Activated B cell treated with CpG ODN at 0.5 μM for 24 hours (primary cell): Measurements from ENCODE around the gene COX7C. TPM values are rescaled to one million over a fixed set of nuclear protein-coding genes. Genes with fewer than 3 reads are reported as not detected.

Experiments used
- ATAC-seq: fragments of 200-7000 bp; cut with Tn5 transposase; one replicate; pipeline ENCODE4 v1.10.0; 2021; ENCODE audit warnings: low read depth, mild to moderate bottlenecking, moderate library complexity
- CTCF ChIA-PET: fragments of 350-600 bp; sonication (Branson Sonifier 250); formaldehyde crosslinking; loops from one replicate; lab custom pipeline; 2021; ENCODE audit warnings: antibody characterized with exemption; lab: Charles Lee
- POLR2A ChIA-PET: fragments of 350-600 bp; sonication (Branson Sonifier 250); formaldehyde crosslinking; loops from one replicate; lab custom pipeline; 2021; ENCODE audit warnings: antibody characterized with exemption; lab: Charles Lee
- DNase-seq: peaks from one replicate; pipeline ENCODE4 v3.0.0; 2022
- H3K27ac Mint-ChIP-seq: one replicate; pipeline ENCODE4 v1.8.0; 2020; ENCODE audit warnings: mixed read lengths
- H3K27me3 Mint-ChIP-seq: one replicate; pipeline ENCODE4 v1.8.0; 2021; ENCODE audit warnings: mixed read lengths
- H3K36me3 Mint-ChIP-seq: one replicate; pipeline ENCODE4 v1.8.0; 2021; ENCODE audit warnings: low read depth, mixed read lengths
- H3K4me1 Mint-ChIP-seq: one replicate; pipeline ENCODE4 v1.8.0; 2021; ENCODE audit warnings: mixed read lengths
- H3K4me3 Mint-ChIP-seq: one replicate; pipeline ENCODE4 v1.8.0; 2020; ENCODE audit warnings: mild to moderate bottlenecking, mixed read lengths
- H3K9me3 Mint-ChIP-seq: one replicate; pipeline ENCODE4 v1.8.0; 2020; ENCODE audit warnings: mixed read lengths
- intact Hi-C: fragments of 100-400 bp; cut with micrococcal nuclease; formaldehyde crosslinking; loops from one replicate; pipeline ENCODE4 v1.15.1; 2024
- total RNA-seq: library from RNA; stranded (reverse); gene quantifications from 2 replicates; pipeline ENCODE4 v1.2.3, GENCODE V29; 2022
- TF ChIP-seq, protein P1 (sequence below): fragments of 200-600 bp; IDR thresholded peaks from one replicate; pipeline ENCODE4 v1.8.0; 2022; ENCODE audit warnings: antibody characterized with exemption, mild to moderate bottlenecking

Gene COX7C
- total RNA-seq, 1 donor from 2014 or later: 486 TPM

DNA sequence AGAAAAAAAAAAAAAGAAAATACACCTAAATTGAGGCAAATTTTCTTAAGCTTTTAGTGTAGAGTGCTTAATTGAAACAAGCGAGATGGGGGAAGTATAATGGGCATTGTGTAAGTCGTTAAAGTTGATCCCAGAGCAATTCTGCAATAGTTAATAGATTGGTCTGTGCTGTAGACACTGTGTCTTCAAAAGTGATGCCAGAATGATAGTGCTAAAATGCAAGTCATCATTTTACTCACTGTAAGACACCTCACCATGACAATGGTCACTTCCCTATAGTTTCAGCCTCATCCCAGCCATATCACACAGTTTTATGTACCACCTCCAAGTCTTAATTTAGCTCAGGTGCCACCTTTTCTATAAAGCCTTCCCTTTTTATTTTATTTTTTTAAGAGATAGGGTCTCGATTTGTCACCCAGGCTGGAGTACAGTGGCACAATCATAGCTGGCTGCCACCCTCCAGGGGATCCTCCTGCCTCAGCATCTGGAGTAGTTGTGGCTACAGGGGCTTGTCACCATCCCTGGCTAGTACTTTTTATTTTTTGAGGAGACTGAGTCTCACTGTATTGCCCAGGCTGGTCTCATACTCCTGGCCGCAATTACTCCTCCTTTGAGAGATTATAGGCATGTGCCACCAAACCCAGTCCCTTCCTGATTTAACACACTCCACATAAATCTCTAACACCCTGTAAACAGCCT lies 6.2 kb downstream of the COX7C start:
- H3K27me3 Mint-ChIP-seq: peaks cover 9% of the 10 kb centered on the region
- CTCF ChIA-PET: no interaction called here
- H3K9me3 Mint-ChIP-seq: no peaks in the 10 kb centered on the region
- POLR2A ChIA-PET: no interaction called here
- H3K4me1 Mint-ChIP-seq: peaks cover 13% of the 10 kb centered on the region
- ATAC-seq (no peak), DNase-seq (no peak)
- TF ChIP-seq, protein P1, sequence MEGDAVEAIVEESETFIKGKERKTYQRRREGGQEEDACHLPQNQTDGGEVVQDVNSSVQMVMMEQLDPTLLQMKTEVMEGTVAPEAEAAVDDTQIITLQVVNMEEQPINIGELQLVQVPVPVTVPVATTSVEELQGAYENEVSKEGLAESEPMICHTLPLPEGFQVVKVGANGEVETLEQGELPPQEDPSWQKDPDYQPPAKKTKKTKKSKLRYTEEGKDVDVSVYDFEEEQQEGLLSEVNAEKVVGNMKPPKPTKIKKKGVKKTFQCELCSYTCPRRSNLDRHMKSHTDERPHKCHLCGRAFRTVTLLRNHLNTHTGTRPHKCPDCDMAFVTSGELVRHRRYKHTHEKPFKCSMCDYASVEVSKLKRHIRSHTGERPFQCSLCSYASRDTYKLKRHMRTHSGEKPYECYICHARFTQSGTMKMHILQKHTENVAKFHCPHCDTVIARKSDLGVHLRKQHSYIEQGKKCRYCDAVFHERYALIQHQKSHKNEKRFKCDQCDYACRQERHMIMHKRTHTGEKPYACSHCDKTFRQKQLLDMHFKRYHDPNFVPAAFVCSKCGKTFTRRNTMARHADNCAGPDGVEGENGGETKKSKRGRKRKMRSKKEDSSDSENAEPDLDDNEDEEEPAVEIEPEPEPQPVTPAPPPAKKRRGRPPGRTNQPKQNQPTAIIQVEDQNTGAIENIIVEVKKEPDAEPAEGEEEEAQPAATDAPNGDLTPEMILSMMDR: no peak
- no peak overlapping the region for H3K27ac Mint-ChIP-seq
- no peak overlapping the region for H3K4me3 Mint-ChIP-seq
- peaks cover 39% of the 10 kb centered on the region for H3K36me3 Mint-ChIP-seq
- intact Hi-C loops: no loop called here

DNA sequence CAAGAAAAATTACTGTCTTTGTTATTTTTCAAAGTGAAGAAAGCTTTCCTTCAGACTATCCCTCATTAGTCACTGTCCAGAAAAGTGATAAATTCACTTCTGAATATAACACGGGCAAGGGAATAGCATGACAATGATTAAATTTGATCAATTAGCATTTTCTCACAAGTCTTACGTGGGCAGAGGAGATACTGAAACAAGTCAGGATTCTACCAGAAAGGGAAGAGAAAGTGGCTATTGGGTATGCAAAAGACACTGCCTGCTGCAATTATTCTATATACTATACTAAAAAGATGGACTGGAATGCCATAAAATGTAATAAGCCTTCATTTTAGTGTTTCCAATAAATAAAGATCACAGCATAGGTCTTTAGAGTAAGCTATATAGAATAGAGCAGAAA lies 7.4 kb downstream of the COX7C start:
- Mint-ChIP-seq H3K4me3 (no peak overlapping the region), H3K9me3 (no peaks in the 10 kb centered on the region)
- intact Hi-C loops: no loop called here

GRCh38 chr5:86626149-86626548 lies 8.4 kb downstream of the COX7C start:
- H3K4me1 Mint-ChIP-seq: no peaks in the 10 kb centered on the region
- TF ChIP-seq, protein P1: no peak
- CTCF ChIA-PET: no interaction called here
- peaks cover 18% of the 10 kb centered on the region for H3K36me3 Mint-ChIP-seq
- ATAC-seq: no peak
- no peak for DNase-seq
- peaks cover 16% of the 10 kb centered on the region for H3K27me3 Mint-ChIP-seq
- no peak overlapping the region for H3K27ac Mint-ChIP-seq
- POLR2A ChIA-PET: no interaction called here
- H3K9me3 Mint-ChIP-seq: no peaks in the 10 kb centered on the region
- intact Hi-C loops: no loop called here
- H3K4me3 Mint-ChIP-seq: no peak overlapping the region

More for the DNA sequence above, 7.4 kb downstream of the COX7C start:
- peaks cover 27% of the 10 kb centered on the region for H3K36me3 Mint-ChIP-seq
- H3K4me1 Mint-ChIP-seq: peaks cover 1% of the 10 kb centered on the region
- ChIA-PET CTCF (no interaction called here), POLR2A (no interaction called here)
- ATAC-seq (no peak), DNase-seq (no peak)
- TF ChIP-seq, protein P1: no peak
- H3K27me3 Mint-ChIP-seq: peaks cover 16% of the 10 kb centered on the region
- H3K27ac Mint-ChIP-seq: no peak overlapping the region

GRCh38 chr5:86631165-86631564 lies 13.4 kb downstream of the COX7C start:
- peaks cover 24% of the 10 kb centered on the region for H3K27me3 Mint-ChIP-seq
- no peaks in the 10 kb centered on the region for H3K36me3 Mint-ChIP-seq
- TF ChIP-seq, protein P1: no peak
- DNase-seq: no peak
- no peaks in the 10 kb centered on the region for H3K4me1 Mint-ChIP-seq
- no peak overlapping the region for H3K27ac Mint-ChIP-seq
- POLR2A ChIA-PET: no interaction called here
- H3K4me3 Mint-ChIP-seq: no peak overlapping the region
- no peak for ATAC-seq
- no peaks in the 10 kb centered on the region for H3K9me3 Mint-ChIP-seq
- CTCF ChIA-PET: no interaction called here
- intact Hi-C loops: no loop called here

- no peaks in the 10 kb centered on the region for H3K9me3 Mint-ChIP-seq
Measured at GRCh38 chr5:86640998-86641397, 23.3 kb downstream of the COX7C start.

More at GRCh38 chr5:86640998-86641397, 23.3 kb downstream of the COX7C start:
- TF ChIP-seq, protein P1: no peak
- no peak for ATAC-seq
- peaks cover 6% of the 10 kb centered on the region for H3K27me3 Mint-ChIP-seq
- H3K36me3 Mint-ChIP-seq: no peaks in the 10 kb centered on the region
- no peak for DNase-seq
- POLR2A ChIA-PET: no interaction called here
- CTCF ChIA-PET: no interaction called here
- no peak overlapping the region for H3K4me3 Mint-ChIP-seq
- H3K27ac Mint-ChIP-seq: no peak overlapping the region
- intact Hi-C loops: no loop called here
- H3K4me1 Mint-ChIP-seq: no peaks in the 10 kb centered on the region
